Measurements from ENCODE around the gene GKN1. TPM values are rescaled to one million over a fixed set of nuclear protein-coding genes. Genes with fewer than 3 reads are reported as not detected.
A peak's percentile ranks its signal among the peaks of the same experiment; 100 is the strongest.

GKN1 gene
- total and polyA plus RNA-seq, 3 donors from 2014 or later = not detected

GRCh38 chr2:69023236-69023635 lies 48.8 kb downstream of the GKN1 start:
- no peaks in the 10 kb centered on the region for H3K27me3 ChIP-seq
- intact Hi-C loops (cut with DNase I; ENCODE audit: low total_unique reads) = no loop called here
- peaks cover 7% of the 10 kb centered on the region for H3K4me1 ChIP-seq
- H3K36me3 ChIP-seq (ENCODE audit: low read depth, missing control alignments) = no peaks in the 10 kb centered on the region
- no peak for DNase-seq
- 90 to 93% methylated on average over 2 of the region's 2 CpGs for WGBS, 2 donors
- H3K27ac ChIP-seq = no peak overlapping the region
- TF ChIP-seq CTCF (IDR thresholded peaks at IDR 0.05) (no peak), POLR2A (IDR thresholded peaks at IDR 0.05) (no peak)
- H3K9me3 ChIP-seq = no peaks in the 10 kb centered on the region
- H3K4me3 ChIP-seq = no peak overlapping the region

- no peaks in the 10 kb centered on the region for H3K36me3 ChIP-seq (ENCODE audit: low read depth, missing control alignments)
- WGBS, 2 donors = 75 to 78% methylated on average over 4 of the region's 4 CpGs
- no peak overlapping the region for H3K4me3 ChIP-seq
- H3K27me3 ChIP-seq = no peaks in the 10 kb centered on the region
- H3K9me3 ChIP-seq = no peaks in the 10 kb centered on the region
- TF ChIP-seq POLR2A (IDR thresholded peaks at IDR 0.05) (no peak), CTCF (IDR thresholded peaks at IDR 0.05) (peak; percentile 12 to 32 (median 27))
- peaks cover under 1% of the 10 kb centered on the region for H3K4me1 ChIP-seq
- intact Hi-C loops (cut with DNase I; ENCODE audit: low total_unique reads) = no loop called here
- peak; percentile 40 for DNase-seq
- H3K27ac ChIP-seq = no peak overlapping the region
Observed at GRCh38 chr2:69026026-69026425, 51.6 kb downstream of the GKN1 start.

- TF ChIP-seq POLR2A (IDR thresholded peaks at IDR 0.05) (no peak), CTCF (IDR thresholded peaks at IDR 0.05) (no peak)
- Histone ChIP-seq H3K36me3 (ENCODE audit: low read depth, missing control alignments) (no peaks in the 10 kb centered on the region), H3K9me3 (no peaks in the 10 kb centered on the region), H3K4me3 (no peak overlapping the region), H3K27me3 (no peaks in the 10 kb centered on the region), H3K27ac (no peak overlapping the region), H3K4me1 (no peaks in the 10 kb centered on the region)
- no peak for DNase-seq
- intact Hi-C loops (cut with DNase I; ENCODE audit: low total_unique reads) = no loop called here
- WGBS, 2 donors = 92% methylated on average over 13 of the region's 13 CpGs
Observed at GRCh38 chr2:69026691-69027459, 52.4 kb downstream of the GKN1 start.

Other genes with a start within 250 kb of the GKN1 start
- gene ARHGAP25, start 239.8 kb upstream of the GKN1 start, total RNA-seq = 1 to 10 TPM; 6.2 to 6.7 TPM
- gene ARHGAP25, start 239.8 kb upstream of the GKN1 start, polyA plus RNA-seq (ENCODE audit: insufficient read depth, low read depth, low replicate concordance) = 8.2 TPM
- gene BMP10, start 103.2 kb upstream of the GKN1 start, total RNA-seq = not detected
- gene BMP10, start 103.2 kb upstream of the GKN1 start, polyA plus RNA-seq (ENCODE audit: insufficient read depth, low read depth, low replicate concordance) = 0.26 TPM
- gene GKN2, start 21.7 kb upstream of the GKN1 start, total RNA-seq = not detected
- gene GKN2, start 21.7 kb upstream of the GKN1 start, polyA plus RNA-seq (ENCODE audit: insufficient read depth, low read depth, low replicate concordance) = not detected
- gene ANTXR1, start 38.5 kb downstream of the GKN1 start, total RNA-seq = 10 to 100 TPM; 16.6 to 20.1 TPM
- gene ANTXR1, start 38.5 kb downstream of the GKN1 start, polyA plus RNA-seq (ENCODE audit: insufficient read depth, low read depth, low replicate concordance) = 35.7 TPM